ENCODE measurements around the gene WDR49.

The WDR49 gene

GRCh38 chr3:167653760-167654159 lies at the start of gene WDR49:
TSS of gene WDR49 (minus strand) at chr3:167653942. CDS start at chr3:167653425, 517 bp downstream.
- no peak for DNase-seq (ENCODE audit: low spot score)

- no peak for DNase-seq (ENCODE audit: low spot score)
Observed at GRCh38 chr3:167700926-167701325, 47.2 kb upstream of the WDR49 start.

DNA sequence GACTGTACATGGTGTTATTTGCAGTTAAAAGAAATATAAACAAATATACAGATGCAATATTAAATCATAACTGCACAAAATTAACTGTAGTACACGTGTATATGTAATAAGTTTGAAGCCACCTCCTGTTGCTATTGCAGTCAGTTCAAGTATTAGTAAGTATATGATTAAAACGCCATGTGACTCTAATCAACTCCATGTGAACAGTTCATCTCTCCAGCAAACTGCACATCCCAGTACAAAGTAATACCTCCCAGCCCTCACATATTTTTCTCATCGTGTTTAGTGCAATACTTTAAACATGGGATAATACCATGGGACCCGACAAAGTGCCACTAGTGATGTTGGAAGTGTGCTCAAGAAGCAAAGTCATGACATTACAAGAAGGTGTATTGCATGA lies 46.3 kb upstream of the WDR49 start:
- DNase-seq (ENCODE audit: low spot score) = no peak

DNA sequence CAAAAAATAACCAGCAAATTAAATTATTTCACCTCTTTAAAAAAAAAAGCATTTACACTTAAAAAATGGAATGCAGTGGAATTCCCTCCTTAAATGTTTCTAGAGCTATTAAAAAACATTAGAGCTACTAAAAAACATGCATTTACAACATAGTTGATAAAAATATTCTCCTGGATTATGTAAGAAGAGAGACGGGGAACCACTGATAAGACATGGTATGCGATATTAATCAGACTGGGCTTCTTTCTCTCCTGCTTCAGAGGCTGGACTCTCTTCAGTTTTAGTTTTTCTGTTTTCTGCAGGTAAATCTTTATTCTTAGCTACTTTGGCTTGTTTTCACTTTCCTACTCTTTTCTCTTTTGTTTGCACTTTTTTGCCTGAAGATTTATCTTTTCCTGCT lies 40.4 kb upstream of the WDR49 start:
- DNase-seq (ENCODE audit: low spot score) = no peak

DNA sequence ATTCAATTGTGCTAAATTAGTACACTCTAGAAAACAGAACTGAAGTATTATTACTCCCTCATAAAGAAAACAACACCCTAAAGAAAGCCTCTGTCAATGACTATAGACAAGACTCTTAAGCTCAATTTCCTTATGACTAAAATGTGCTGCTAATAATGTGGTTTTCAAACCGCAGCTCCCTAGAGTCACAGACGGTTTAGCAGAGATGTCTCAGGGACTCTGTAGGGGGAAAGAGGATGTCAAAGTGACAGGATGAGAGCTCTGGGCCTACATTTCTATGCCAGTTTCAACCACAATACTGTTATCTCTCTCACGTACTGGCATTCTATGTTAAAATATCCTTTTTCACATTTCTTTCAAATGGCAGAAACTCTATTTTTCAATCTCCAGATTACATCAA lies 37.6 kb upstream of the WDR49 start:
- DNase-seq (ENCODE audit: low spot score) = peak; percentile 83

- peak; percentile 69 for DNase-seq (ENCODE audit: low spot score)
Observed at GRCh38 chr3:167684388-167684993, 30.7 kb upstream of the WDR49 start.

DNA sequence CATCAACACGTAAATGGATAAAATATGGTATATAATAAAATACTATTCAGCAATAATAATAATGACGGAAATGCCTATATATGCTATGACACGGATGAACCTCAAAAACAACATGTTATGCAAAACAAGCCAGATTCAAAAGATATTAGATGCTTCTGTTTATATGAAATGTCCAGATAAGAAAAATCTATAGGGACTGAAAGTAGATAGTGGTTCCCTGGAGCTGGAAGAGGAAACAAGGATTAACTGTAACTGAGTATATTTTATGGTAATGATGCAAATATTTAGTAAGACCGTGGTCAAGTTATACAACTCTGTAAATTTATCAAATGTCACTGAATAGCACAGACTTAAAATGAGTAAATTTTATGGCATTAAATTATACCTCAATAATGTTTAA lies 25.8 kb upstream of the WDR49 start:
- DNase-seq (ENCODE audit: low spot score) = no peak

DNA sequence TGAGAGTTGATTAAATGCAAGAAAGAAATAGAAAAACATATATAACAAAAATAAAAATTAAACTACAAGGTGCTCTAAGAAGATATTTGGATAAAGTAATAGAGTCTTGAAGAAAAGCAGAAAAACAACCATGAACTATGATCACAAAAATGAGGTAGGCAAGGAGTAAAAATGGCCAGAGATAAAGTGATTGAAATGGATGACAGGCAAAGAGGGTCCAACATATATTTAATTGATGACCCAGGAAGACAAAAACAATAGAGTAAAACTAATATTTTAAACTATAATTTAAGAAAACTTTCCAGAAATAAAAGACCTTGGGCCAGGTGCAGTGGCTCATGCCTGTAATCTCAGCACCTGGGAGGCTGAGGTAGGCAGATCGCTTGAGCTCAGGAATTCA lies 22.1 kb upstream of the WDR49 start:
- DNase-seq (ENCODE audit: low spot score) = no peak

DNA sequence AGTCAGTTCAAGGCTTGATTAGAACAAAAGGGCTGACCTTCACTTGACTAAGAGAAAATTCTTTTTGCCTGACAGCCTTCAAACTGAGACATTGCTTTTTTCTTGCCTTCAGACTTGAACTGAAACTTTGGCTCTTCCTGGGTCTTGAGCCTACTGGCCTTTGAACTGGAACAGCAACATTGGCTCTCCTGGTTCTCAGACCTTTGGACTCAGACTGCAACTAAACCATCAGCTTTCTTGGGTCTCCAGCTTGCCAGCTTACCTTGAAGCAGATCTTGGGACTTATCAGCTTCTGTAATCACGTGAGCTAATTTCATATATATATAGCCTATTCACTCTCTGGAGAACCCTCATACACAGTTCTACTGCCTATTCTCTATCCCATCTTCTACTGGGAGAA lies 19.5 kb upstream of the WDR49 start:
- no peak for DNase-seq (ENCODE audit: low spot score)

DNA sequence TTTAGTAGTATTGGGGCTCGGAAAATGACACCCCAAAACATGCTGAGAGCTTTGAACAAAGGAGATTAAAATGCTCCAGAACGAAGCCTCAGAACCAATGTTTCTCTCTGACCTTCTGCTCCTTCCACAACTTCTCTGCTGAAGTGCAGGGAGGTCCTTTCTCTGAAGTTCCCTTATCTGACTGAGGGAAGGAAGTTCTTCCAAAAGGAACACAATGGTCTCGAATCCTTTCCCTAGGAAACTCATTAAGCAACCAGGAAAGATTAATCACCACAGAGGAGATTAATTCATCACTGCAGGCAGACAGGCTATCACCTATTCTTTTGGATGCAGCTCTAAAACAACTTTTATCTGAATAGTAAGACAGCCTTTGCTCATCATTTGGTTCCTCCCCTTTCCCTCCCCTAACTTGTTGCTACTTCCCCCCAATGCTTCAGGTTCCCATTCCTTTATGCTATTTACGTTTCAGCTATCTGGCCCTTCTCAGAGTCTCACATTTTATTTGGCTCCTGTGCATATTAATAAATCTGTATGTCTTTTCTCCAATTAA lies 18.2 kb upstream of the WDR49 start:
- DNase-seq (ENCODE audit: low spot score) = no peak

DNA sequence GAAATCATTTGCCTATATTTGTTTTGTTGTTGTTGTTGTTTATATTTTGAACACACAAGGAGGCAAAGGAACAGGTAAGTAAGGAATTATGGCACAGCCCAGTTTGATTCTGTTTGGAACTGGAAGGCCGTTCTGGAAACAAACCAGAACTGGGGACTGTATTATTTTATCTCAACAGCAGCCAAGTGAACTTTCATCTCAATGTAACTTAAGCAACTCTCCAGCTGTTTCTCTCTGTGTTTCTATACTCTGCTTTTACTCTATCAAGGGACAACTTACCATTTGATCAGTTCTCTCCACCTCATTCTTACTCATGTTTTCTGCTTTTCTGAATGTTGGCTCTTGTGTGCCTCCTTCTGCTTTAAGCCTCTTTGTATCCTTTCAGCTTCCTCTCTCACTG lies 16.0 kb upstream of the WDR49 start:
- no peak for DNase-seq (ENCODE audit: low spot score)

DNA sequence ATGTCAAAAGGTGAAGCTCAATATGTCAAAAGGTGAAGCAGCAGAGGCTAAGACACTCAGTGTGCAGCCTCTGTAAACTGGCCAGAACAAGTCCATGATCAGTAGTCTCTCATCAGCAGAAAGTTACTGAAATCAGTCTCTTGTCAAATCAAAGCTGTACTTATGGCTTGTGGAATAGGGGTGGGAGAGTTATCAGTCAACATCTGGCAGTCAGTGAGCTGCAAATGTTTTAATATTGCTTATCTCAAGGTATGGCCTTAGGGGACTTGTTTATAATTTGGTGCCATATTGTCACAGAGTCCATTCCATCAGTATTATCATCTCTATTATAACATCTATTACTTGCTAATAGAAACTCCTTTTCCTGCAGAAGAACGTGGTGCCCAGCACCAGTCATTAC lies 14.9 kb upstream of the WDR49 start:
- no peak for DNase-seq (ENCODE audit: low spot score)

DNA sequence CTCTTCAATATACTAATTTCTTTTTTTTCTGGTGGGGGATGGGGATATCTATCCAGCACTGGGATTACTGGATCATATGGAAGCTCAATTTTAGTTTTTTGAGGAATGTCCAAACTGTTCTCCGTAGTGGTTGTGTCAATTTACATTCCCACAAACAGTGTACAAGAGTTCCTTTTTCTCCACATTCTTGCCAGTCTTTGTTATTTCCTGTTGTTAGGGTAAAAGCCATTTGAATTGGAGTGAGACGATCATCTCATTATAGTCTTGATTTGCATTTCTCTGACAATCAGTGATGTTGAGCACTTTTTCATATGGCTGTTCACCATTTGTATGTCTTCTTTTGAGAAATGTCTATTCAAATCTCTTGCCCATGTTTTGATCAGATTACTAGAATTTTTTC lies 12.8 kb upstream of the WDR49 start:
- DNase-seq (ENCODE audit: low spot score) = no peak

GRCh38 chr3:167662919-167663400 lies 9.2 kb upstream of the WDR49 start:
- no peak for DNase-seq (ENCODE audit: low spot score)

GRCh38 chr3:167657684-167658225 lies 4.0 kb upstream of the WDR49 start:
- DNase-seq (ENCODE audit: low spot score) = no peak

- no peak for DNase-seq (ENCODE audit: low spot score)
Observed at GRCh38 chr3:167656821-167657220, 3.1 kb upstream of the WDR49 start.

- DNase-seq (ENCODE audit: low spot score) = no peak
Observed at GRCh38 chr3:167653155-167653554, 587 bp downstream of the WDR49 start.

DNA sequence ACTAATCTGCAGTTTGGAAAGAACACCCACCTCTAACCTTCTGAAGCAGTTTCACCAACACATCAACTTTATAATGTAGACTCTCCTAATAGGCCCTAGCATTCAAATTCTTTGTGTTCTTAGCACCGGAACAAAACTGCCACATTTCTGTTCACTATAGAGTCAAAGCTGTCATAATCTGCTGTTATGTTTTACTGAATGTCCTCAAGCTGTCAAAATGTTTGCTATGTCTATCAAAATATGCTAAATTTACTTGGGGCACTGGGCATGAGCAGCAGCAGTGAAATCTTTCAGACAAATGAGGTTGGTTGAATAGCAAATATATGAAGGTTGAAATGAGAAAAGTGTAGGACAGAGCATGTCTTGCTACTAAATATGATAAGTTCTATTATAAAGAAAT lies 1.9 kb downstream of the WDR49 start:
- DNase-seq (ENCODE audit: low spot score) = no peak

DNA sequence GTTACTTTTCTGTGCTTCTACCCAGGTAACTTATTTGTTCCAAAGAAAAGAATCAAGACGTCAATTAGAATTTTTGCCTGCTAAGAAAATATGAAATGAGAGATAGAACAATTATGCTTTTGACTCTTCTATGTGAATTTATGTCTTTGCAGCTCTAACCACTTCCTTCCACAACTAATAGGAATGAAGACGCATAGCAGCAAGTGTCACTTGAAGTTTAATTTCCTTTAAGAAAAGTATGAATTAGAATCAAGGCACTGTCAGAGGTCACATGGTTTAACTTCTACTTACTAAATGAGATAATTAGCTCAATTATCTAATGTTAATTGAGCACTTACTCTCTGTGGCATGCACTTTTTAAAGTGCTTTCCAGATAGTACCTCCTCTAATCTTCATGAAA lies 3.3 kb downstream of the WDR49 start:
- DNase-seq (ENCODE audit: low spot score) = no peak

DNA sequence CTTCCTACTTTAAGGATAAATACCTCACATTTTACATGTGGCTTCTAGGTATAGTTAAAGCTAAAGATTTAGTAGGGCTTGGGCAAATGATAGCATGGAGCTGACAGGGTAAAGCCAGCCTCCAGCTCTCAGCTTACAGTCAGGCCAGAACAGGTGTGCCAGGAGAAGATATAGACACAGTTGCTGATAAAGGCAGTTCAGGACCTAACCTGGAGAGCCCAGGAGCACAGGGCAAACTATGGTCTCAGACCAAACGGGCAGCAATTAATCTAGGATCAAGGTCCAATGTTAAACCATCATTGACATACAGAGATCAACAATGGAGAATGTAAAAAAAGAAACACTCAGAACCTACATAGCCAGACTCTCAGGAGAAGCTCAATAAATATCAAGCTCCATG lies 4.0 kb downstream of the WDR49 start:
- no peak for DNase-seq (ENCODE audit: low spot score)

DNA sequence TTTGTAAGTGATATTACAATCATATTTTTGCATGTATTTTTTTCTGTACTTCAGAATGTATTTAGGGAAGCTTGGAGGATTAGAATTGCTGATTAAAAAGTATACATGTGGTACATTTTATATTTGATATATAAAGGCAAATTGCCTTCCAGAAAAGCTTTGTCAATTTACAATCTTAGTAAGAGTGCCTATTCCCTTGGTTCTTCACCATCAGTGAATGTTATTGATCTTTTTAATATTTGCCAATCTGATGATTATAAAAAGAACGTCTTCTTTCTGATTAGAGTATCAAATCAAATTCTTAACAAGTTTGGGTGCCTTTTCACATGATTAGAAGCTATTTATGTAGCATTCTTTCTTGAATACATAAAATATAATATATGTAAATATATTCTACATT lies 9.1 kb downstream of the WDR49 start:
- DNase-seq (ENCODE audit: low spot score) = no peak

GRCh38 chr3:167631471-167631870 lies 22.3 kb downstream of the WDR49 start:
- no peak for DNase-seq (ENCODE audit: low spot score)

- no peak for DNase-seq (ENCODE audit: low spot score)
Observed at GRCh38 chr3:167626490-167626889, 27.3 kb downstream of the WDR49 start.

GRCh38 chr3:167615030-167615429 lies 38.7 kb downstream of the WDR49 start:
- DNase-seq (ENCODE audit: low spot score) = no peak

Data from activated CD4-positive, alpha-beta T cell treated with anti-CD3 and anti-CD28 coated beads, Interleukin-2, Interleukin-4, amounts not matched to agents 100 ng/mL and 50 ng/mL, durations not matched to agents 16 hours and 8 hours (primary cell).